Liver (tissue), 9 donors: ENCODE data around the gene PGC. TPM values are rescaled to one million over a fixed set of nuclear protein-coding genes. Genes with fewer than 3 reads are reported as not detected.

Source experiments
- DNase-seq: peaks from one replicate; pipeline ENCODE4 v3.0.0-alpha.2; 2017; ENCODE audit warnings: low spot score
- H3K27ac ChIP-seq, 2 donors: one replicate each; pipeline ENCODE4 v1.7.0; 2013; ENCODE audit warnings: inconsistent platforms in 2 of 2, low read length in 2 of 2, control low read depth in 1 of 2, low read depth in 1 of 2, mild to moderate bottlenecking in 1 of 2
- H3K27me3 ChIP-seq, 4 donors: one replicate each; pipeline versions ENCODE4 v1.6.1 to v1.7.0; 2013; ENCODE audit warnings: low read length in 3 of 4, inconsistent platforms in 1 of 4, mild to moderate bottlenecking in 1 of 4, moderate library complexity in 1 of 4; ENCODE audit not compliant: control insufficient read depth in 4 of 4, insufficient read depth in 4 of 4
- H3K36me3 ChIP-seq, 4 donors: one replicate each; pipeline versions ENCODE4 v1.6.1 to v1.7.0; 2013; ENCODE audit warnings: low read length in 3 of 4, mild to moderate bottlenecking in 3 of 4, low read depth in 1 of 4, moderate library complexity in 1 of 4; ENCODE audit not compliant: control insufficient read depth in 4 of 4, insufficient read depth in 3 of 4
- H3K4me1 ChIP-seq, 4 donors: one replicate each; pipeline versions ENCODE4 v1.6.1 to v1.7.0; 2013; ENCODE audit warnings: low read length in 3 of 4, mild to moderate bottlenecking in 3 of 4, moderate library complexity in 1 of 4; ENCODE audit not compliant: control insufficient read depth in 4 of 4, insufficient read depth in 4 of 4
- H3K4me3 ChIP-seq, 3 donors: one replicate each; pipeline versions ENCODE4 v1.6.1 to v1.7.0; 2013; ENCODE audit warnings: low read length in 3 of 3, control low read depth in 1 of 3, low read depth in 1 of 3, mild to moderate bottlenecking in 1 of 3
- H3K9ac ChIP-seq, 2 donors: one replicate each; pipeline ENCODE4 v1.7.0; 2013; ENCODE audit warnings: low read length in 2 of 2, mild to moderate bottlenecking in 2 of 2, moderate library complexity in 2 of 2, control low read depth in 1 of 2, low read depth in 1 of 2
- H3K9me3 ChIP-seq, 4 donors: one replicate each; pipeline versions ENCODE4 v1.6.1 to v1.7.0; 2013; ENCODE audit warnings: low read length in 3 of 4; ENCODE audit not compliant: control insufficient read depth in 4 of 4
- EGR1 ChIP-seq, 2 donors: IDR thresholded peaks; 2 replicates each; pipeline ENCODE4 v1.6.1; 2016 to 2018; ENCODE audit warnings: antibody characterized with exemption in 2 of 2, low read depth in 2 of 2
- FOXA1 ChIP-seq: IDR thresholded peaks from 2 replicates; pipeline ENCODE4 v1.6.1; 2016; ENCODE audit warnings: antibody characterized with exemption
- FOXA2 ChIP-seq: IDR thresholded peaks from 2 replicates; pipeline ENCODE4 v1.6.1; 2016; ENCODE audit warnings: antibody characterized with exemption
- GABPA ChIP-seq, 2 donors: IDR thresholded peaks in 1 of 2; conservative IDR thresholded peaks in 1 of 2; 2 replicates each; pipeline ENCODE4 v1.6.1; 2016; ENCODE audit warnings: antibody characterized with exemption in 2 of 2, mild to moderate bottlenecking in 1 of 2, moderate library complexity in 1 of 2
- HNF4A ChIP-seq, 2 donors: conservative IDR thresholded peaks; 2 replicates each; pipeline ENCODE4 v1.6.1; 2016; ENCODE audit warnings: antibody characterized with exemption in 2 of 2, mild to moderate bottlenecking in 2 of 2
- HNF4G ChIP-seq: IDR thresholded peaks from 2 replicates; pipeline ENCODE4 v1.6.1; 2016; ENCODE audit warnings: antibody characterized with exemption
- JUND ChIP-seq, 2 donors: IDR thresholded peaks; 2 replicates each; pipeline ENCODE4 v1.6.1; 2016; ENCODE audit warnings: antibody characterized with exemption in 2 of 2
- MAX ChIP-seq: IDR thresholded peaks from 2 replicates; pipeline ENCODE4 v1.6.1; 2016; ENCODE audit warnings: antibody characterized with exemption
- NR2F2 ChIP-seq: IDR thresholded peaks from 2 replicates; pipeline ENCODE4 v1.6.1; 2016; ENCODE audit warnings: antibody characterized with exemption
- RAD21 ChIP-seq, 2 donors: IDR thresholded peaks; 2 replicates each; pipeline ENCODE4 v1.6.1; 2016; ENCODE audit warnings: antibody characterized with exemption in 2 of 2, mild to moderate bottlenecking in 2 of 2
- REST ChIP-seq: IDR thresholded peaks from 2 replicates; pipeline ENCODE4 v1.6.1; 2016; ENCODE audit warnings: antibody characterized with exemption, mild to moderate bottlenecking
- RXRA ChIP-seq, 2 donors: IDR thresholded peaks; 2 replicates each; pipeline ENCODE4 v1.6.1; 2017 to 2018; ENCODE audit warnings: antibody characterized with exemption in 2 of 2, mild to moderate bottlenecking in 1 of 2
- SP1 ChIP-seq: IDR thresholded peaks from 2 replicates; pipeline ENCODE4 v1.6.1; 2018; ENCODE audit warnings: antibody characterized with exemption, mild to moderate bottlenecking
- TAF1 ChIP-seq: conservative IDR thresholded peaks from 2 replicates; pipeline ENCODE4 v1.6.1; 2016; ENCODE audit warnings: antibody characterized with exemption, mild to moderate bottlenecking
- YY1 ChIP-seq: IDR thresholded peaks from 2 replicates; pipeline ENCODE4 v1.6.1; 2016; ENCODE audit warnings: antibody characterized with exemption, mild to moderate bottlenecking
- ZBTB33 ChIP-seq: IDR thresholded peaks from 2 replicates; pipeline ENCODE4 v1.6.1; 2016; ENCODE audit warnings: antibody characterized with exemption
- WGBS: extraction: QIAGEN DNeasy Blood & Tissue Kit; methylation state at CpG from one replicate; pipeline ENCODE4 v1.1.7; 2013; 5-methylcytosine and 5-hydroxymethylcytosine counted together
- polyA plus RNA-seq, 2 donors: library from polyadenylated mRNA; stranded (reverse) in 1 of 2; unstranded in 1 of 2; fragments of 200-250 nt in 1 of 2; fragments of >200 nt in 1 of 2; fragmentation: Nextera tagmentation in 1 of 2; extraction: Ambion mirVana in 1 of 2; gene quantifications; one replicate each; pipeline versions ENCODE4 v1.2.1 to v1.2.3, GENCODE V29; 2013 to 2015
- total RNA-seq, 2 donors: library from RNA; depleted of rRNA; stranded (reverse); fragments of >200 nt; gene quantifications; one replicate each; pipeline ENCODE4 v1.2.3, GENCODE V29; 2014
- TF ChIP-seq, protein P1 (sequence below): fragments of 150-350 bp; IDR thresholded peaks from 2 replicates; pipeline ENCODE4 v1.5.1; 2017; ENCODE audit warnings: improper control_type of control experiment, low read depth, low read length; ENCODE audit not compliant: missing input control
- TF ChIP-seq, protein P2 (sequence below): IDR thresholded peaks from 2 replicates; pipeline ENCODE4 v1.6.1; 2016; ENCODE audit warnings: antibody characterized with exemption
- donor health status: healthy.
- donor health status: healthy.
- donor health status: healthy.
- donor health status: healthy.
- donor health status: healthy.

The PGC gene
- total and polyA plus RNA-seq, 4 donors, result 0.05 to 0.18 TPM; not detected in 2

- Histone ChIP-seq H3K36me3 (peaks cover 1 to 35% (median 24%) of the 10 kb centered on the region in 4 donors), H3K9ac (no peak overlapping the region), H3K27ac (no peak overlapping the region), H3K4me3 (no peak overlapping the region), H3K9me3 (no peaks in the 10 kb centered on the region), H3K4me1 (peaks cover 5 to 11% (median 9%) of the 10 kb centered on the region in 4 donors), H3K27me3 (no peaks in the 10 kb centered on the region)
- WGBS, result 91% methylated on average over 4 of the region's 4 CpGs
- DNase-seq, result no peak
- TF ChIP-seq, protein P1, sequence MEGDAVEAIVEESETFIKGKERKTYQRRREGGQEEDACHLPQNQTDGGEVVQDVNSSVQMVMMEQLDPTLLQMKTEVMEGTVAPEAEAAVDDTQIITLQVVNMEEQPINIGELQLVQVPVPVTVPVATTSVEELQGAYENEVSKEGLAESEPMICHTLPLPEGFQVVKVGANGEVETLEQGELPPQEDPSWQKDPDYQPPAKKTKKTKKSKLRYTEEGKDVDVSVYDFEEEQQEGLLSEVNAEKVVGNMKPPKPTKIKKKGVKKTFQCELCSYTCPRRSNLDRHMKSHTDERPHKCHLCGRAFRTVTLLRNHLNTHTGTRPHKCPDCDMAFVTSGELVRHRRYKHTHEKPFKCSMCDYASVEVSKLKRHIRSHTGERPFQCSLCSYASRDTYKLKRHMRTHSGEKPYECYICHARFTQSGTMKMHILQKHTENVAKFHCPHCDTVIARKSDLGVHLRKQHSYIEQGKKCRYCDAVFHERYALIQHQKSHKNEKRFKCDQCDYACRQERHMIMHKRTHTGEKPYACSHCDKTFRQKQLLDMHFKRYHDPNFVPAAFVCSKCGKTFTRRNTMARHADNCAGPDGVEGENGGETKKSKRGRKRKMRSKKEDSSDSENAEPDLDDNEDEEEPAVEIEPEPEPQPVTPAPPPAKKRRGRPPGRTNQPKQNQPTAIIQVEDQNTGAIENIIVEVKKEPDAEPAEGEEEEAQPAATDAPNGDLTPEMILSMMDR, result no peak
- TF ChIP-seq EGR1 (IDR thresholded peaks at IDR 0.05; ENCODE audit: low read depth in 2 of 2), result no peak
- no peak for TF ChIP-seq ZBTB33
- no peak for TF ChIP-seq RAD21 (IDR thresholded peaks at IDR 0.05)
- TF ChIP-seq FOXA2, result no peak
- no peak for TF ChIP-seq HNF4G
- TF ChIP-seq MAX, result no peak
- TF ChIP-seq NR2F2, result no peak
- TF ChIP-seq, protein P2, sequence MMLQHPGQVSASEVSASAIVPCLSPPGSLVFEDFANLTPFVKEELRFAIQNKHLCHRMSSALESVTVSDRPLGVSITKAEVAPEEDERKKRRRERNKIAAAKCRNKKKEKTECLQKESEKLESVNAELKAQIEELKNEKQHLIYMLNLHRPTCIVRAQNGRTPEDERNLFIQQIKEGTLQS, result no peak
- TF ChIP-seq FOXA1, result no peak
- TF ChIP-seq JUND (IDR thresholded peaks at IDR 0.05), result no peak
- no peak for TF ChIP-seq RXRA (IDR thresholded peaks at IDR 0.05)
- TF ChIP-seq REST, result no peak
- TF ChIP-seq GABPA (IDR thresholded peaks at IDR 0.05 in 1 of 2, conservative IDR thresholded peaks at IDR 0.05 in 1 of 2), result no peak
- no peak for TF ChIP-seq HNF4A (conservative IDR thresholded peaks at IDR 0.05)
- no peak for TF ChIP-seq TAF1
- no peak for TF ChIP-seq YY1
Observed at GRCh38 chr6:41791984-41792383, 44.8 kb upstream of the PGC start.

GRCh38 chr6:41791305-41791704 lies 44.1 kb upstream of the PGC start:
- Histone ChIP-seq H3K4me1 (peaks cover 5 to 11% (median 9%) of the 10 kb centered on the region in 4 donors), H3K36me3 (peaks cover 1 to 35% (median 22%) of the 10 kb centered on the region in 4 donors), H3K27me3 (no peaks in the 10 kb centered on the region), H3K9me3 (no peaks in the 10 kb centered on the region), H3K4me3 (no peak overlapping the region), H3K9ac (no peak overlapping the region), H3K27ac (no peak overlapping the region)
- no peak for DNase-seq
- WGBS, result 86% methylated on average over 1 of the region's 1 CpG
- TF ChIP-seq REST, result no peak
- TF ChIP-seq ZBTB33, result no peak
- TF ChIP-seq SP1, result no peak
- TF ChIP-seq MAX, result no peak
- no peak for TF ChIP-seq RXRA (IDR thresholded peaks at IDR 0.05)
- TF ChIP-seq YY1, result no peak
- TF ChIP-seq FOXA1, result no peak
- TF ChIP-seq HNF4A (conservative IDR thresholded peaks at IDR 0.05), result no peak
